ENCODE data around the gene SPP2. TPM values are rescaled to one million over a fixed set of nuclear protein-coding genes. Genes with fewer than 3 reads are reported as not detected.

SPP2 gene
- total RNA-seq, 1 donor from 2014 or later: not detected

GRCh38 chr2:234033174-234033573 is 17.3 kb upstream of the SPP2 start:
- H3K4me3 ChIP-seq (ENCODE audit: low read depth, low read length): no peak overlapping the region
- DNase-seq (ENCODE audit: low read depth): peak; percentile 51
- TF ChIP-seq, protein P1, sequence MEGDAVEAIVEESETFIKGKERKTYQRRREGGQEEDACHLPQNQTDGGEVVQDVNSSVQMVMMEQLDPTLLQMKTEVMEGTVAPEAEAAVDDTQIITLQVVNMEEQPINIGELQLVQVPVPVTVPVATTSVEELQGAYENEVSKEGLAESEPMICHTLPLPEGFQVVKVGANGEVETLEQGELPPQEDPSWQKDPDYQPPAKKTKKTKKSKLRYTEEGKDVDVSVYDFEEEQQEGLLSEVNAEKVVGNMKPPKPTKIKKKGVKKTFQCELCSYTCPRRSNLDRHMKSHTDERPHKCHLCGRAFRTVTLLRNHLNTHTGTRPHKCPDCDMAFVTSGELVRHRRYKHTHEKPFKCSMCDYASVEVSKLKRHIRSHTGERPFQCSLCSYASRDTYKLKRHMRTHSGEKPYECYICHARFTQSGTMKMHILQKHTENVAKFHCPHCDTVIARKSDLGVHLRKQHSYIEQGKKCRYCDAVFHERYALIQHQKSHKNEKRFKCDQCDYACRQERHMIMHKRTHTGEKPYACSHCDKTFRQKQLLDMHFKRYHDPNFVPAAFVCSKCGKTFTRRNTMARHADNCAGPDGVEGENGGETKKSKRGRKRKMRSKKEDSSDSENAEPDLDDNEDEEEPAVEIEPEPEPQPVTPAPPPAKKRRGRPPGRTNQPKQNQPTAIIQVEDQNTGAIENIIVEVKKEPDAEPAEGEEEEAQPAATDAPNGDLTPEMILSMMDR (conservative IDR thresholded peaks at IDR 0.05; ENCODE audit: low read depth, low read length): peak; percentile 20

DNA sequence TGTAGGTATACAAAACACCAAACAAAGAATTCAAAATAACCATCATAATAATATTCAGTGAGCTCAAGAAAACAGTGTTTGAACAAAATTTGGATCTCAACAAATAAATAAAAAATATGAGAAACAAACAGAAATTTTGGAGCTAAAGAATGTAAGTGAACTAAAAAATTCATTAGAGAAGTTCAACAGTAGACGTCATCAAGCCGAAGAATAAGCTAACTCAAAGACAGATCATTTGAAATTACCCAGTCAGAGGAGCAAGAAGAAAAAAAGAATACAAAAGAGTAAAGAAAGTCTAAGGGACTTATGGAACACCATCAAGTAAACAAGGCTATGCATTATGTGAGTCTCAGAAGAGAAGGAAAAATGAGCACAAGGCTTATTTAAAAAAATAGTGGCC is 16.6 kb upstream of the SPP2 start:
- no peak overlapping the region for H3K4me3 ChIP-seq (ENCODE audit: low read depth, low read length)
- TF ChIP-seq, protein P1 (conservative IDR thresholded peaks at IDR 0.05; ENCODE audit: low read depth, low read length): no peak
- DNase-seq (ENCODE audit: low read depth): no peak

DNA sequence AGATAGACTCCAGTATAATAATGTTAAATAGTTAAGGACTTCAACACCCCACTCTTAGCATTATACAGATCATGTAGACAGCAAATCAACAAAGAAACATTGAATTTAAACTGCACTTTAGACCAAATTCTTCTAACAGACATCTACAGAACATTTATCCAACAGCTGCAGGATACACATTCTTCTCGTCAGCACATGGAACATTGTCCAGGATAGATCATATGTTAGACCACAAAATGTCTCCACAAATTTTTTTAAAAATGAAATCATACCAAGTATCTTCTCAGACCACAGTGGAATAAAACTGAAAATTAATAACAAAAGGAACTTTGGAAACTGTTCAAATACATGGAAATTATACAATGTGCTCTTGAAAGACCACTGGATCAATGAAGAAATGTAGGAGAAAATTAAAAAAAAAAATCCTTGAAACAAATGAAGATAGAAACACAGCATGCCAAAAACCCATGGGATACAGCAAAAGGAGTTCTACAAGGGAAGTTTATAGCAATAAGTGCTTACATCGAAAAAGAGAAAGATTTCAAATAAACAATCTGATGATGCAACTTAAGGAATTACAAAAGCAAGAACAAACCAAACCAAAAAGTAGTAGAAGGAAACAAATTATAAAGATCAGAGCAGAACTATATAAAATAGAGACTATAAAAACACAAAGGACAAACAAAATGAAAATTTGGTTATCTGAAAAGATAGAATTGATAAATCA is 12.3 kb upstream of the SPP2 start:
- TF ChIP-seq, protein P1 (conservative IDR thresholded peaks at IDR 0.05; ENCODE audit: low read depth, low read length): no peak
- DNase-seq (ENCODE audit: low read depth): no peak
- no peak overlapping the region for H3K4me3 ChIP-seq (ENCODE audit: low read depth, low read length)

DNA sequence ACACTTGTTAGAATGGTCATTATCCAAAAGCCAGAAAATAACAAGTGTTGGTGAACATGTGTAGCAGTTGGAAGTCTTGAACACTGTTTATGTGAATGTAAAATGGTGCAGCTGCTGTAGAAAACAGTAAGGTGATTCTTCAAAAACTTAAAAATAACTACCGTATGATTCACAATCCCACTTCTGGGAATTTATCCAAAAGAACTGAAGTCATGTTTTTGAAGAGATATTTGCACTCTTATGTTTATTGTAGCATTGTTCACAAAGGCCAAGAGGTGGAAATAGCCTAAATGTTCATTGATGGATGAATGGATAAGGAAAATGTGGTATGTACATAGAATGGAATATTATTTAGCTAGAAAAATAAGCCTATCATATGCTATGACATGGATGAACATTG is 6.3 kb upstream of the SPP2 start:
- no peak overlapping the region for H3K4me3 ChIP-seq (ENCODE audit: low read depth, low read length)
- DNase-seq (ENCODE audit: low read depth): no peak

DNA sequence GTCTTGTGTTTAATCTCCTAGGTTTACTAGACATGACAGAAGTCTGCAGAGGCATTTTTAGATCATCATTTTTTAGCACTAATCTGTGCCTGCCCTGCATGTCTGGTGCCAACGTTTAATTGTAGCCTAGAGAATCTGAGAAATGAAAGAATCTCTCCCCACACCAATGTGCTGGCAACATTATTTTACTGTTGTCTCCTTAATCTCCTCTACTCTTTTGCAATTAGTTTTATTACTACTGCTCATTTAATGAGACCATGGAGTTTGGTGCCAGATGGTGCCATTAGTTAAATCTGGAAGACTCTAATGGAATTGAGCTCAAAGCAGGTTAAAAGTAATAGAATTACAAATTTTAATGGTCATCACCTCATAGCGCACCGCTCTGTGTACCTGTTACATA is 4.0 kb upstream of the SPP2 start:
- TF ChIP-seq, protein P1 (conservative IDR thresholded peaks at IDR 0.05; ENCODE audit: low read depth, low read length): no peak
- DNase-seq (ENCODE audit: low read depth): no peak
- no peak overlapping the region for H3K4me3 ChIP-seq (ENCODE audit: low read depth, low read length)

More for the DNA sequence above, 6.3 kb upstream of the SPP2 start:
- TF ChIP-seq, protein P1 (conservative IDR thresholded peaks at IDR 0.05; ENCODE audit: low read depth, low read length): no peak

DNA sequence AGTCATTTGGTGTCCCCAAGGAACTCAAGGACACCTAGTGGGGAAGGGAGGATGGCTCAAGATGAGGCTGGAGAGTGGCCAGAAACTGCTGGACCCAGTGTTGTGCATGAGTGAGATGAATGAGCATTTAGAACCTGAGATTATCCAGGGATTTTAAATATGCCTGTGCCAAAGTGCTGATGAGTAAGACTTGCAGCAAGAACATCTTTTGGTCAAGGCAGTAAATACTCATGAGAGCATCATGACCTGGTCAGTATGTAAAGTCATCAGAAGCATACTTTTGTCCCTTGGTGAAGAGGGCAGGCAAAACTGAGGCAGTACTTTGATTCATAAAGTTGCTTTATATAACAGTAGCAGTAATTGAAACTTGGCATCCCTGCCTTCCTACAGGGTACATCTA is 3.1 kb upstream of the SPP2 start:
- no peak for DNase-seq (ENCODE audit: low read depth)
- H3K4me3 ChIP-seq (ENCODE audit: low read depth, low read length): no peak overlapping the region
- TF ChIP-seq, protein P1 (conservative IDR thresholded peaks at IDR 0.05; ENCODE audit: low read depth, low read length): no peak

DNA sequence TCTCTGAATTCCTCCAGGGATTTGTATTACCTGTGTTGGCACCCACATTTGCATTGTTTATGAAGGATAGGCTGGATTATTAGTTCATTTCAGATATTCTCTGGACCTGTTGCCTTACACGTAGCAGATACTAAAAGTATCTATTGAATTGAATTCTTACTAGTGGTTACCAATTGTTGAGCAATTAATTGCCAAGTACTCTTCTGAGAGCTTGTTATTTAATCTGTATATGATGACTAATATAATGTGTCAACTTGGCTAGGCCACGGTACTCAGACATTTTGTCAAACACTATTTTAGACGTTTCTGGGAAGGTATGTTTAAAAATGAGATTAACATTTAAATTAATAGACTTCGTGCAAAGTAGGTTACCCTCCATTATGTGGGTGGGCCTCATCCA is 2.5 kb upstream of the SPP2 start:
- TF ChIP-seq, protein P1 (conservative IDR thresholded peaks at IDR 0.05; ENCODE audit: low read depth, low read length): no peak
- no peak for DNase-seq (ENCODE audit: low read depth)

More for the DNA sequence above, 2.5 kb upstream of the SPP2 start:
- no peak overlapping the region for H3K4me3 ChIP-seq (ENCODE audit: low read depth, low read length)
